Retinal pigment epithelial cell (primary cell): ENCODE data around the gene PIK3C3.
A peak's percentile ranks its signal among the peaks of the same experiment; 100 is the strongest.

Experiments
- DNase-seq: peaks from one replicate; pipeline ENCODE4 v3.0.0-alpha.2; 2010; ENCODE audit warnings: low read depth
- H3K4me3 ChIP-seq: 2 replicates; pipeline ENCODE4 v1.5.1; 2011; ENCODE audit warnings: mild to moderate bottlenecking, low read length, control low read depth, moderate library complexity
- TF ChIP-seq, protein P1 (sequence below): conservative IDR thresholded peaks from 2 replicates; pipeline ENCODE4 v1.5.1; 2011; ENCODE audit warnings: low read depth, low read length, control low read depth, inconsistent platforms

Gene PIK3C3

DNA sequence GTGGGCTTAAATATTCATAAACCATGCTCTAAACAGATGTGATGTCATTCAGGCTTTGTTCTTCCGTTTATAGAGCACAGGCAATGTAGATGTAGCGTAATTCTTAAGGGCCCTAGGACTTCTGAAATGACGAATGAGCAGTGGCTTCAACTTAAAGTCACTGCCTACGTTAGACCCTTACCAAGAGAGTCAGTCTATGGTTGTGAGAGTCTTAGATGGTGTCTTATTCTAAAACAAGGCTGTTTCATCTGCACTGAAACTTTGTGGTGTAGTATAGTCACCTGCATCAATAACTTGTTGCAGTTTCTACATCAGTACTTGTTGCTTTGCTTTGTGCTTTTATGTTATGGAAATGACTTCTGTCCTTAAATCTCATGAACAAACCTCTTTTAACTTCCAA, 56.0 kb downstream of the PIK3C3 start:
- H3K4me3 ChIP-seq, result no peak overlapping the region
- TF ChIP-seq, protein P1, sequence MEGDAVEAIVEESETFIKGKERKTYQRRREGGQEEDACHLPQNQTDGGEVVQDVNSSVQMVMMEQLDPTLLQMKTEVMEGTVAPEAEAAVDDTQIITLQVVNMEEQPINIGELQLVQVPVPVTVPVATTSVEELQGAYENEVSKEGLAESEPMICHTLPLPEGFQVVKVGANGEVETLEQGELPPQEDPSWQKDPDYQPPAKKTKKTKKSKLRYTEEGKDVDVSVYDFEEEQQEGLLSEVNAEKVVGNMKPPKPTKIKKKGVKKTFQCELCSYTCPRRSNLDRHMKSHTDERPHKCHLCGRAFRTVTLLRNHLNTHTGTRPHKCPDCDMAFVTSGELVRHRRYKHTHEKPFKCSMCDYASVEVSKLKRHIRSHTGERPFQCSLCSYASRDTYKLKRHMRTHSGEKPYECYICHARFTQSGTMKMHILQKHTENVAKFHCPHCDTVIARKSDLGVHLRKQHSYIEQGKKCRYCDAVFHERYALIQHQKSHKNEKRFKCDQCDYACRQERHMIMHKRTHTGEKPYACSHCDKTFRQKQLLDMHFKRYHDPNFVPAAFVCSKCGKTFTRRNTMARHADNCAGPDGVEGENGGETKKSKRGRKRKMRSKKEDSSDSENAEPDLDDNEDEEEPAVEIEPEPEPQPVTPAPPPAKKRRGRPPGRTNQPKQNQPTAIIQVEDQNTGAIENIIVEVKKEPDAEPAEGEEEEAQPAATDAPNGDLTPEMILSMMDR, result no peak
- no peak for DNase-seq

GRCh38 chr18:42018831-42019230, 63.8 kb downstream of the PIK3C3 start:
- TF ChIP-seq, protein P1, result no peak
- no peak for DNase-seq
- H3K4me3 ChIP-seq, result no peak overlapping the region

DNA sequence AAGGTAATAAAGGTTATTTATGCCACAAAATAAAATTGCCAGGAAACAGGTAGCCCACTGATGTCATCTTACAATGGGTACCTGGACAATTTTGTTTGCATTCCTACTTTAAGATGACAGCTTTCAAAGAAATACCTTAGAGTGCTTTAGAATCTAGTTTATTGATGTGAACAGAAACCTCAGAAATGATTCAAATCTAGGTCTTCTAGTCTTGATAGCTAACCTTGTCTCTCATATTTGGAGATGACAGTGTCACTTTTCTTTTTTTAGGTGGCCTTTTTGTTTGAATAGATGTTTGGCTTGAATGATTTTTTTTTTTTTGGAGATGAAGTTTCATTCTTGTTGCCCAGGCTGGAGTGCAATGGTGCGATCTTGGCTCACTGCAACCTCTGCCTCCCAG, 69.1 kb downstream of the PIK3C3 start:
- TF ChIP-seq, protein P1, result no peak
- H3K4me3 ChIP-seq, result no peak overlapping the region
- DNase-seq, result no peak

DNA sequence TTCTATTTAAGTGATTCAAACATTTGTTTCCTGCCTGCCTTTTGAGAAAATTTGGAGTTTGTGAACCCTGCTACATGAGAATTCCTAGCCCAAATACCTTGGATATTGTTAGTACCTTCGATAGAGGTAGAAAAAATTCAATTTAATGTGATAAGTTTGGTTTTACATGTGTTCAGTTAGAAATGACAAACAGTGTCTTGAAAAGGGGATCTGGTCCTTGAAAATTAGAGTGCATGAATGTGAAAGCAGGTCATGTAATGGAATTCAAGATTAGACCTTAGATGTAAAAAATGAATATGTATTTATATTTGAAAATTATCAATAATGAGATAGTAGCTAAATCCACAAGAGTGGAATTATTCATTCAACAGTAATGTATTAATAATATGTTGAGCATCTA, 70.5 kb downstream of the PIK3C3 start:
- DNase-seq, result no peak
- TF ChIP-seq, protein P1, result no peak
- no peak overlapping the region for H3K4me3 ChIP-seq

GRCh38 chr18:42025974-42026625, 71.1 kb downstream of the PIK3C3 start:
- H3K4me3 ChIP-seq, result no peak overlapping the region
- TF ChIP-seq, protein P1, result no peak
- DNase-seq, result no peak

DNA sequence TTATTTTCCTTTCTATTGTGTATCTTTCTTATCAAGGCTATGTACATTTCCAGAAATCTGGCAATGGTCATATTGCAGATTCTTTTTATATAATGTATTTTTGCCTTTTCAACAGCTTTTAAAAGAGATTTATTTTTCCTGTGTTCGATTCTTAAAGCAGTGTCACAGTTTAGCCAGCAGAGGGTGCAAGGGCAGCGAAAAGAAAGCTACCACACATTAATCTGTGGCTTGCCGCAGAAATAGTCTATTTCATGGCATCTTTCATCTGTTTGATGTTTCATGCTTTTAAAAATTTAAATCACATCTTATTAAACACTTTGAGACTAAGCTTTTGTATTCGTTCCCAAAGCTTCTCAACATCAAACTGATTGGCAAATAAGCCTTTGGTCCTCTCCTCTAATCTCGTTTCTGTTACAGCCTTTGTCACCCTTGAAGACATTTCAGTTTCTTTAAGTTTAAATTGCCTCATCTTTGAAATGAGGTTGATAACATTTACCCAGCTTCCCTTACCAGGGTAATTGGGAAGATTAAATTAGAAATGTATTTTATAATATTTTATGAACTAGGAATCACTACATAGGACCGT, 73.3 kb downstream of the PIK3C3 start:
- TF ChIP-seq, protein P1, result peak; percentile 93
- no peak overlapping the region for H3K4me3 ChIP-seq
- no peak for DNase-seq

DNA sequence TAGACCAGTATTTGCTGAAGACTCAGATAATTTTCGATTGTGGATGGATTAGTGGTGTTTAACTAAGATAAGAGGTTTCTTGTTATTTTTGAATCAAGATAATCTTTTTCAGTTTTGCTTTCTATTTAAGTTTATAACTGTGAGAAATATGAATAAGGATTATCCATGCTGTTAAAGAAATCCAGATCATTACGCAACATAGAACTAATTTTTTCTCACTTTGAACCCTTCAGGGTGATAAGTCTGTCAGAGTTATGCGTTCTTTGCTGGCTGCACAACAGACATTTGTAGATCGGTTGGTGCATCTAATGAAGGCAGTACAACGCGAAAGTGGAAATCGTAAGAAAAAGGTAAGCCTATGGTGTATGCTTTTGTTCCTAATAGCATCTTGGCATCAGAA, 74.1 kb downstream of the PIK3C3 start:
- TF ChIP-seq, protein P1, result no peak
- H3K4me3 ChIP-seq, result no peak overlapping the region
- no peak for DNase-seq
